ENCODE measurements around the gene ZNF710.
"Not testable (repeated sequence)": the region's sequence is repeated elsewhere in the genome, so short reads cannot be mapped to it uniquely, and the experiment has no call there.

Gene ZNF710

DNA sequence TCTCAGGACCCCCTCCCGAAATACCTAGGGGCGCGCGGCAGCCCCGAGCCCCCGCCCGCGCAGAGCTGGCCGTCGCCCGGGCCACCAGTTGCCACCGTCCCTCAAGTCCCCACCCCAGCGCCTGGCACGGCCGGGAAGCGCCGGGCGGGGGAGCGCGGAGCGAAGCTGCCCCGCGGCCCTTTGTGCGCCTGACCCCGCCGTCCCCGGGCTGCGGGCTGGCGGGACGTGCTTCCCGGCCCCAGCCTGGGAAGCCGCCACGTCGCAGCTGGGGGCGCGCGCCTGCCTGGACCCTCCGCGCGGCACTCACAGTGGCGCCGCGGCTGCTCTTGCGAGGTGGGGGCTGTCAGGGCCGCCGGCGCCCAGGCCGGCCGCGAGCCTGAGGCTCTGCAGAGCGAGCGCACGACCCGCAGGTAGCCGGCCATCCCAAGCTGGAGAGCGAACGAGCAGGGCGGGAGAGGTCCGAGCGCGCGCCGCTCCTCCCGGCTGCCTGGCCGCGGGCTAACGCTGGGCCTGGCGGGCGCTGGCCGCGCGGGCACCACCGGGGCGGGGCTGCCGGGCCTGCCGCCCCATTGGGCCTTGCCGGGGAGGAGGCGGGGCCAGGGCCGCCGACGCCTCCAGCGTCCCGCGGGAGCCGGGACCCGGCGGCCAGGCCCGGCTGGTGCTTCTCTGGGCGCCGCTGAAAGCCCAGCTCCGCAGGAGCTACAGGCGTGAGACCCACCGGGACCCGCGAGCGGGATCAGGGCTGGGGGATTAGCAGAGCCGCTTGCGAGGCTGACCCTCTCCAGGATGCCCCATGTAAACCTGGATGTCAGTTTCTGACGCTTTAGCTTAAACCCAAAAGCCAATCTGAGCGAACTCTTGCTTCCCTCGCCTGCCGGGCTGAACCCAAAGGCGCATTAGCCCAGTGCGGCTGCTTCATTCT lies 101.1 kb downstream of the ZNF710 start, which contains the start of gene IDH2:
Gene IDH2, minus strand, starts transcription at position 500 of the 922 bp plus-strand sequence. Its CDS starts 78 bp downstream, at position 422.
- peak; percentile 41 to 75 for DNase-seq (ENCODE audit: low read depth in 2 of 2)

DNA sequence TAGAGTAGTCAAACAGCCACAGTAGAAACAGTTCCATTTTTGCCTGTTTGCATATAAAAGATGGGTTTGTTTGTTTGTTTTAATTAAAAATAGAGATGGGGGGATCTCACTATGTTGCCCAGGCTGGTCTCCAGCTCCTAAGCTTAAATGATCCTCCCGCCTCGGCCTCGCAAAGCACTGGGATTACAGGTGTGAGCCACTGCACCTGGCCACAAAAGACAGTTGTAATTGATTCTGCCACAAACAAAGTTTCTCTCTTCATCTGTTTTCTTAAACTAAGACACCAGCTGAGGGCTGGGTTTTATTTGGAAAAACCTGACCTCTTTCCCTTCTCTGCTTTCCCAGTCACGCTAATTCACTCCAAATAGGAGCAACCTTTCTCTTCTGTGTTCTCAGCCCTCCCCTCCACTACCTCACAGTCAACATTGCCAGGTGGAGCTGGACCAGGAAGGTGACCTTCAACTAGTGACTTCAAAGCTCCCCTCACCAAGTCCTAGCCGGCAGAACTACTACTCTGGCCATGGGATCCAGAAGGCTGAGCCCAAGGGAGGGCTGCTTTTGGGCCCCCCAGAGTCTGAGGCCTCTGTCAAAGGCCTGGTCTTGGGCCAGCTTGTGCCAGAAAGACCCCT lies 102.7 kb downstream of the ZNF710 start:
- DNase-seq (ENCODE audit: low read depth in 2 of 2) = no peak

DNA sequence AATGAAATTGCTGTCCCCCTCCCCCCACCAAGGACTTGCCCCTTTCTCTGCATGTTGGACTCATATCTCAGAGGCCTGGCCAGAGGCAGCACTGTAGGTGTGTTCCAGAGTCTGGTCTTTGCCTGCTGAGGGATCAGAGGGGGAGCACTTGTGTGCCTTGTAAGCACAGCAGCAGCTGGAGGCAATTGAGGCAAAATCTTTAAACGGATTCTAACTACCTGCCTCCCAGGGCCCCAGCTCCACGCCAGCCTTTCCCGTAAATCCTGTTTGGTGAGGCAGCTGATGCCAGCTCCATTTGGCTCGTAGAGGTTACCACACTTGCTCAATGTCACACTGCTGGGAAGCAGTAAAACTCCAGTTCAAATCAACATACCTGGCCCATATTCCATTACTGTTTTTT lies 103.4 kb downstream of the ZNF710 start:
- no peak for DNase-seq (ENCODE audit: low read depth in 2 of 2)

DNA sequence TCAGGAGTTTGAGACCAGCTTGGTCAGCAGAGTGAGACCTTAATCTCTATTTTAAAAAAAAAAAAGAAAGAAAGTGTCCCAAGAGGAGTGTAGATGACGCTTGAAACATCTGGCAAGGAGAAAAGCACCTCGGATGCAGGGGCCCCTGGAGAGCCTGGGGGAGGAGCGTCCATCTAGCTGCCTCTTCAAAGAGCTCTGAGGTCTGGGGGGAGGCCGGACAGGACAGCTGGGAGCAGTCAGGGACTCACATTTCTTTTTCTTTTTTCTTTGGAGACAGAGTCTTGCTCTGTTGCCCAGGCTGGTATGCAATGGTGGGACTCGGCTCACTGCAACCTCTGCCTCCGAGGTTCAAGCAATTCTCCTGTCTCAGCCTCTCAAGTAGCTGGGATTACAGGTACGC lies 104.4 kb downstream of the ZNF710 start:
- DNase-seq (ENCODE audit: low read depth in 2 of 2) = no peak

DNA sequence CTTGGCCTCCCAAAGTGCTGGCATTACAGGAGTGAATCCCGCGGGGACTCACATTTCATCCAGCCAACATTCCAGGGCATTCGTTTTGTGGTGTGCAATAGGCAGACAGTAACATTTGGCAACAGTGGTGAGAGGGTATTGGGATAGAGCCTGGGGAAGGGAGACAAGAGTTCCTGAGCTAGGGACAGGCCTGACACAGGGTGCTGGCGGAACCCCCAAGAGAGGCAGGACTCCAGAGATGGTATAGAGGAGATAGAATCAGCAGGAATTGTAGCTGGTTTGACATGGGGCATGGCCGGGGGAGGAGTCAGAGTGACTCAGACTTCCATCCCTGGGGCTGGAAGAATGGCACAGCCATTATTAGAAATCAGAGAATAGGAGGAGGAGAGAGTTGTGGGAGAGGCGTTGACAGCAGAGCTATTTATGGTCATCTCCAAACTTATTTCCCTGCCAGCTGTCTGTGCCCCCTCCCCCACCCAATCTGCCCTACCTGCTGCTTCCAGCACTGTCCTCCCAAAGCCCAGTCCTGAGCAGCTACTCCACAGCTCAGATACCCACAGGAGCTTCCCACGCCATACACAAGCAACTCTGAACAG lies 105.5 kb downstream of the ZNF710 start:
- no peak for DNase-seq (ENCODE audit: low read depth in 2 of 2)

DNA sequence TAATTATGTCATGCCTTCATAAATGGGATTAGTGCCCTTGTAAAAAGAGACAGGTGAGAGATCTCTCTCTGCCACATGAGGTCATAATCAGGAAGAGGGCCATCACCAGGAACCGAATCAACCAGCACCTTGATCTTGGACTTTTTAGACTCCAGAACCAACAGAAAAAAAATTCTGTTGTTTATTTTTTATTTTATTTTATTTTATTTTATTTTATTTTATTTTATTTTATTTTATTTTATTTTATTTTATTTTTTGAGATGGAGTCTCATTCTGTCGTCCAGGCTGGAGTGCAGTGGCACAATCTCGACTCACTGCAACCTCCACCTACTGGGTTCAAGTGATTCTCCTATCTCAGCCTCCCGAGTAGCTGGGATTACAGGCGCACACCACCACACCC lies 106.9 kb downstream of the ZNF710 start:
- not testable (repeated sequence) for DNase-seq (ENCODE audit: low read depth in 2 of 2)

DNA sequence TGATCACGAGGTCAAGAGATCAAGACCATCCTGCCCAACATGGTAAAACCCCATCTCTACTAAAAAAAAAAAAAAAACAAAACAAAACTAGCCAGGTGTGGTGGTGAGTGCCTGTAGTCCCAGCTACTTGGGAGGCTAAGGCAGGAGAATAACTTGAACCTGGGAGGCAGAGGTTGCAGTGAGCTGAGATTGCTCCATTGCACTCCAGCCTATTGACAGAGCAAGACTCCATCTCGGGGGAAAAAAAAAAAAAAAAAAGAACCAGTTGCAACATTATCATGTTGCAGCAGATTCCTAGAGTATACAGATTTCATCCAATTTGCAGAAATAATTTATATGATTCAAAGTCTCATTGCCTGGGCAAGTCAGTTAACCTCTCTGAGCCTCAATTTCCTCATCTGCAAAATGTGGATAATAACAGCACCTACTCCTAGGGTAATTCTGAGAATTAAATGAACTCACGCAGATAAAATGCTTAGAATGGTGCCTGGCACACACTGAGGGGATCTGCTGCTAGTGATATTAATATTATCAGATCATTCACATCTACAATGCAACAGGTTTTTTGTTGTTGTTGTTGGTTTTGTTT lies 108.1 kb downstream of the ZNF710 start:
- DNase-seq (ENCODE audit: low read depth in 2 of 2) = not testable (repeated sequence)

DNA sequence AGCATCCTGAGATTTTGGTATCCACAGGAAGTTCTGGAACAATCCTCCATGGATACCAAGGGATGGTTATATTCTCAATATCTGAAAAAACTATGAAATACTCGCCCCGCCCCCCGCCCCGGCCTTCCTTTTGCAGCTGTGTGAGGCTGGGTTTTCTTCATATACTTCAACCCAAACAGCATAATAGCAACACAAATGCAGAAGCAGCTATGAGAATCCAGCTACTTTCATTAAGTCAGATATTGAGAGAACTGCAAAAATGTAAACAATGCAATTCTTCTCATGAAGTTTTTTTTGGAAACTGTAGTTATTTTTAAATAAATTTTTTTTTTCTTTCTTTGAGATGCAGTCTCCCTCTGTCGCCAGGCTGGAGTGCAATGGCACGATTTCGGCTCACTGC lies 112.0 kb downstream of the ZNF710 start:
- DNase-seq (ENCODE audit: low read depth in 2 of 2) = no peak

DNA sequence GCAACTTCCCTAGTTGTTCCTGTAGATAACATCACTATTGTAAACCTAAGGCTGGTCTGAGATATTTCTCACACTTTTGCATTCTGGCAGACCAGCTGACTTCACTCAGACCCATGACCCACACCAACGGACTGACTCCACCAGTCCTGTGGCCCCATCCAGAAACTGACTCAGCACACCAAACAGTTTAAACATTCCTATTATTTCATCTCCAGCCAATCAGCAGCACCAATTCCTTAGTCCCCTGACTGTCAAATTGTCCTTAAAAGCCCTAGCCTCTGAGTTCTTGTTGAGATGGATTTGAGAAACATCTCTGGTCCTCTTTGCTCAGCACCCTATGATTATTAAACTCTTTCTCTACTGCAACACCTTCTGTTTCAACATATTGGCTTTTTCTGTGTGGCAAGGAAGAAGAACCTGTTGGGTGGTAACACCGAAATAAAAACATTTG lies 113.4 kb downstream of the ZNF710 start:
- DNase-seq (ENCODE audit: low read depth in 2 of 2) = no peak

DNA sequence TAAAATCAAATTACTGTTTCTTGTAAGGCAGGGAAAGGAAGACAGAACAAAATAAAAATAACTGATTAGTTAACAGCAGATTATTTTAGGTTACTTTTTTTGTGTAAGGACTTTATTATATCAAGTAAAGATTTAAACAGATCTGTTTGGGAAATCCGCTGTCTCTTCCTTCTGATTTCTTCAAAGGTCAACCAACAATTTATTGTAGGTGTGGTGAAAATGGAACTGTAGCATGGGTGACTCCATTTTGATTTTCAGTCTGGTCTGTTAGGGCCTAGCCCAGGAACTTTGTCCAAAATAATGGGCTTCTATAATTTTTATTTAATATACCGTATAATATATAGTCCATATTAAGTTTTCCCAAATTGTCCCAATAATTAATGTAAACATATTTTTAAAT lies 114.7 kb downstream of the ZNF710 start:
- DNase-seq (ENCODE audit: low read depth in 2 of 2) = no peak

DNA sequence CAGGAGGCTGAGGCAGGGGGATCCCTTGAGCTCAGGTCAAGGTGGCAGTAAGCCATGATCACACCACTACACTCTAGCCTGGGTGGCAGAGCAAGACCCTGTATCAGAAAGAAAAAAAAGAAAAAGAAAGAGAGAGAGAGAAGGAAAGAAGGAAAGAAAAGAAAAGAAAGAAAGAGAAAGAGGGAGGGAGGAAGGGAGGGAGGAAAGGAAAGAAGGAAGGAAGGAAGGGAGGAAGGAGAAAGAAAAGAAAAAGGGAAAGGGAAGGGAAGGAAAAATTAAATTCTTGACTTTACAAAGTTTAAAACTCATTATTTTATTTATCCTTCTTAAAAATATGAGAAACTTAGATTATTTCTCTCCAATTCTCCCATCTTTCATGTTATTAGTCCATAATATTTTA lies 118.2 kb downstream of the ZNF710 start:
- DNase-seq (ENCODE audit: low read depth in 2 of 2) = no peak

DNA sequence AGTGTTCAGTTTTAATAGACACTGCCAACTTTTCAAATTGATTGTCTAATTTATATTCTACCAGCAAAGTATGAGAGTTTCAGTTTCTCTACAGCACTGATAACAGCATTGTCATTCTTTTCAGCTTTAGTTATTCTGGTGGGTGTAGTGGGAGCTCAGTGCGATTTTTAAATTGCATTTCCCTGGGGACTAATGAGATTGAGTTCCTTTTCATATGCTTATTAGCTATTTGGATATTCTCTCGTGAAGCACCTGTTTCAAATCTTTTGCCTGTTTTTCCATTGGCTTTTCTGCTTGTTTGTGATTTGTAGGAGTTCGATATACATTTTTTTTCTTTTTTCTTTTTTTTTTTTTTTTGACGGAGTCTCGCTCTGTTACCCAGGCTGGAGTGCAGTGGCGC lies 120.0 kb downstream of the ZNF710 start:
- no peak for DNase-seq (ENCODE audit: low read depth in 2 of 2)

DNA sequence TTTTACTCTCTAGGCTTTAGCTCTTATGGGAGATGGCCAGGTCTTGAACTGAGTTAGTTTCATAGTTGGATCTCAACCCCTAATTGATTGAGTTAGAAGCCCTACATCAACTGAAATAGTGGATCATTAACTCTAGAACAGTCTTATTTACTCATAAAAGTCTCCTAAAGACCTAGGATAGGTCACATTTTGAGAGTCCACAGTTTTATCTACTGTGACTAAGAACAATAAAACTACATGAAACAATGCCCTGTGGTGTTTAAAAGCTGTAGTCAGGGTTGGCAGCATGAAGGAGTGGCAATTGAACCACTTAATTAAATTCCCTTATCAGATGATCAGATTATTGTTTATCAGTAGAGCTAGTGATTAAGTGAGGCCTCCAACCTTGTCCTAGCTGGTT lies 123.4 kb downstream of the ZNF710 start:
- no peak for DNase-seq (ENCODE audit: low read depth in 2 of 2)

DNA sequence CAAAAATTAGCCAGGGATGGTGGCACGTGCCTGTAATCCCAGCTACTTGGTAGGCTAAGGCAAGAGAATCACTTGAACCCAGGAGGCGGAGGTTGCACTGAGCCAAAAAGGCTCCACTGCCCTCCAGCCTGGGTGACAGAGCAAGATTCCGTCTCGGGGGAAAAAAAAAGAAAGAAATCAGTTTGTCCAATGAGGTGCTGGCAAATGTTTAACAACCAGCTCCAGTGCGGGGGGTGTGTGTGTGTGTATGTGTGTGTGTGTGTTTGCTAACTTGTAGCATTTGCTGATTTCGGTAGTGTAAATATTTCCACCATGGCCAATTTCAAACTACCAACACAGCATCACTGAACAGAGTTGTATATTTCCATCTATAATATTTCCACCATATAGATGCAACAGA lies 124.9 kb downstream of the ZNF710 start:
- no peak for DNase-seq (ENCODE audit: low read depth in 2 of 2)

DNA sequence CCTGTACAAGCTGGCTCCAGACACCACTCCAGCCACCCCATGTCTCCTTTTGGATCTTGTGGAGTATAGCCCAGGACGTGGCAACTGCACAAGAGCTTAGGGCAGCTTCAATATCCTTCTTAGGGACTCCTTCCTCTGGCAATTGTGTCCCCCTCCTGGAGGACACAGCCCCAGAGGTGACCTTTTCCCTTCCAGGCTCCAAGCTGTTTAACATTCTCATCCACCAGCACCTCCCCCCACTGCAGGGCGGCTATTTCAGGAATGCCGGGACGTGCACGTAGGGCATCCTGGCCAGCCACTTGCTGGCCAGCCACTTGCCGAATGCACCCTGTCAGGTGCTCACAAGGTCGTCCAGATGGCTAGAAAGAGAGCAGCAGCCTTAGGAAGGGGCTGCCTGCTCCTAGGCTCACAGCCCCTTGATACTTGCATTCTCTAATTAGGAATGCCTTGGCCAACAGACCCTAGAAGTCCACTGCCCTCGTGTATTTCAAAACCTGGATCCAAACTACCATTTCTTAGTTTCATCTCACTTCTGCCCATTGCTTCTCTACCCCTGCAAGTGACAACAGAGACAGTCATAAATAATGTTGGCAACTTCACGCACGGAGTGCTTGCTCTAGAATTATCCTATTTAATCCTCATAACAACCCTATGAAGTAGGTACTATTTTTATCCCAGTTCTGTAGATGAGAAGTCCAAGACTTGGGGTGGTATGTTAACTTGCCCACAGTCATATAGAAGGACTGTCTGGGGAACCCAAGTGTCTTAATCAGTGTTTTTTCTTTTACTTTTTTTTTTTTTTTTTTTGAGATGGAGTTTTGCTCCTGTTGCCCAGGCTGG lies 125.7 kb downstream of the ZNF710 start:
- DNase-seq (ENCODE audit: low read depth in 2 of 2) = no peak

DNA sequence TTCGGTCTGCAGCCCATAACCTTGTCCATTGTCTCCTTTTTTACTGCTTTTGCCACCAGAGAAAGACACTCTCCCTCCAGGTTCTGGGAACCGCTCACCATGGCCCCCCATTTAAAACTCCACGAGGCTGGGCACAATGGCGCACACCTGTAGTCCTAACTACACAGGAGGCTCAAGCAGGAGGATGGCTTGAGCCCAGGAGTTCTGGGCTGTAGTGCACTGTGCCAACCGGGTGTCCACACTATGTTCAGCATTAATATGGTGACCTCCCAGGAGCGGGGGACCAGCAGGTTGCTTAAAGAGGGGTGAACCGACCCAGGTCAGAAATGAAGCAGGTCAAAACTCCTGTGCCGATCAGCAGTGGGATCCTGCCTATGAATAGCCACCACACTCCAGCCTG lies 129.2 kb downstream of the ZNF710 start:
- no peak for DNase-seq (ENCODE audit: low read depth in 2 of 2)
